SK-N-SH (cell line): ENCODE data around the gene TNFRSF19. TPM values are rescaled to one million over a fixed set of nuclear protein-coding genes. Genes with fewer than 3 reads are reported as not detected.

Experiments used
- CTCF ChIA-PET: fragments of 300-600, 350-600 bp; formaldehyde crosslinking; extraction: SDS; loops from one replicate; lab custom pipeline; 2021; lab: Yijun Ruan, JAX
- POLR2A ChIA-PET: fragments of 350-600 bp; sonication (Branson Sonifier 250); formaldehyde crosslinking; extraction: SDS; loops from one replicate; lab custom pipeline; 2020; ENCODE audit warnings: antibody characterized with exemption, inconsistent platforms; lab: Yijun Ruan, JAX
- DNase-seq: peaks from one replicate; pipeline ENCODE4 v3.0.0; 2012
- H2AFZ ChIP-seq: fragments of 200-600 bp; sonication (generic); 2 replicates; pipeline ENCODE4 v1.8.1; 2016; ENCODE audit warnings: antibody characterized with exemption, mild to moderate bottlenecking, low read depth
- H3F3A ChIP-seq: fragments of 200-600 bp; sonication (generic); replicated peaks from 2 replicates; pipeline ENCODE3; 2016; ENCODE audit warnings: antibody characterized with exemption, mild to moderate bottlenecking; ENCODE audit not compliant: insufficient read depth
- H3K27ac ChIP-seq, 2 experiments: fragments of 200-500 bp in 1 of 2; fragments of 200-600 bp in 1 of 2; sonication (Bioruptor generic) in 1 of 2; sonication (generic), shearing (Covaris generic) in 1 of 2; 2 replicates each; pipeline versions ENCODE4 v1.5.1 to v1.6.1; 2014 to 2016; ENCODE audit warnings: low read depth in 2 of 2, inconsistent platforms in 1 of 2, low read length in 1 of 2, mild to moderate bottlenecking in 1 of 2, mixed read lengths in 1 of 2
- H3K27me3 ChIP-seq: fragments of 200-600 bp; sonication (generic), shearing (Covaris generic); 2 replicates; pipeline ENCODE4 v1.6.1; 2016; ENCODE audit warnings: mixed run types; ENCODE audit not compliant: insufficient read depth
- H3K36me3 ChIP-seq, 2 experiments: fragments of 200-500 bp in 1 of 2; fragments of 200-600 bp in 1 of 2; sonication (Bioruptor generic) in 1 of 2; sonication (generic) in 1 of 2; replicated peaks in 1 of 2; 2 replicates each; pipeline versions ENCODE3 to v1.5.1; 2014 to 2016; ENCODE audit warnings: low read length in 1 of 2, mild to moderate bottlenecking in 1 of 2; ENCODE audit not compliant: insufficient read depth in 2 of 2, control insufficient read depth in 1 of 2
- H3K4me1 ChIP-seq, 2 experiments: fragments of 200-500 bp in 1 of 2; fragments of 200-600 bp in 1 of 2; sonication (Bioruptor generic) in 1 of 2; sonication (generic), shearing (Covaris generic) in 1 of 2; 2 replicates each; pipeline versions ENCODE4 v1.5.1 to v1.6.1; 2014 to 2016; ENCODE audit warnings: low read depth in 1 of 2, low read length in 1 of 2, mixed run types in 1 of 2; ENCODE audit not compliant: insufficient read depth in 2 of 2, control insufficient read depth in 1 of 2
- H3K4me2 ChIP-seq: fragments of 200-600 bp; sonication (generic), shearing (Covaris generic); 2 replicates; pipeline ENCODE4 v1.6.1; 2017; ENCODE audit warnings: mixed run types
- H3K4me3 ChIP-seq, 2 experiments: fragments of 200-500 bp in 1 of 2; fragments of 200-600 bp in 1 of 2; sonication (Bioruptor generic) in 1 of 2; sonication (generic), shearing (Covaris generic) in 1 of 2; 2 replicates each; pipeline versions ENCODE4 v1.5.1 to v1.8.1; 2014 to 2016; ENCODE audit warnings: low read depth in 2 of 2, inconsistent platforms in 1 of 2, low read length in 1 of 2, mild to moderate bottlenecking in 1 of 2, mixed read lengths in 1 of 2, moderate library complexity in 1 of 2
- H3K79me2 ChIP-seq: fragments of 200-600 bp; sonication (generic); 2 replicates; pipeline ENCODE4 v1.8.1; 2017; ENCODE audit warnings: mild to moderate bottlenecking; ENCODE audit not compliant: insufficient read depth
- H3K9ac ChIP-seq: fragments of 200-600 bp; sonication (generic); 2 replicates; pipeline ENCODE4 v1.6.1; 2017; ENCODE audit warnings: mixed run types
- H3K9me2 ChIP-seq: fragments of 200-600 bp; sonication (generic); 2 replicates; pipeline ENCODE4 v1.6.1; 2017; ENCODE audit warnings: mixed run types
- H3K9me3 ChIP-seq: fragments of 200-600 bp; sonication (generic); 2 replicates; pipeline ENCODE4 v1.6.1; 2017; ENCODE audit warnings: mixed run types, mild to moderate bottlenecking, moderate library complexity
- H4K20me1 ChIP-seq: fragments of 200-600 bp; sonication (generic); 2 replicates; pipeline ENCODE4 v1.6.1; 2017; ENCODE audit warnings: mild to moderate bottlenecking, mixed run types; ENCODE audit not compliant: insufficient read depth
- CTCF ChIP-seq: fragments of 200-600 bp; sonication (generic); IDR thresholded peaks from 2 replicates; pipeline ENCODE4 v1.6.1; 2017; ENCODE audit warnings: antibody characterized with exemption, mild to moderate bottlenecking, moderate library complexity
- FOSL2 ChIP-seq: IDR thresholded peaks from 2 replicates; pipeline ENCODE4 v1.4.0; 2012; ENCODE audit warnings: low read depth, mild to moderate bottlenecking, moderate library complexity, borderline replicate concordance
- MAX ChIP-seq: IDR thresholded peaks from 2 replicates; pipeline ENCODE4 v1.4.0; 2012; ENCODE audit warnings: low read depth
- NRF1 ChIP-seq: IDR thresholded peaks from 2 replicates; pipeline ENCODE4 v1.6.1; 2012; ENCODE audit warnings: low read depth, mild to moderate bottlenecking, low read length
- PBX3 ChIP-seq: IDR thresholded peaks from 2 replicates; pipeline ENCODE4; 2012
- SIN3A ChIP-seq: IDR thresholded peaks from 2 replicates; pipeline ENCODE4 v1.6.1; 2012; ENCODE audit warnings: low read depth, mild to moderate bottlenecking, low read length, moderate library complexity, borderline replicate concordance
- SMC3 ChIP-seq: IDR thresholded peaks from 2 replicates; pipeline ENCODE4 v1.6.1; 2012; ENCODE audit warnings: low read depth, low read length, improper control_type of control experiment
- WGBS: methylation state at CpG from one replicate; pipeline ENCODE4 v1.1.6; 2017; ENCODE audit warnings: low lambda C conversion rate; 5-methylcytosine and 5-hydroxymethylcytosine counted together
- polyA plus RNA-seq, 3 experiments: library from polyadenylated mRNA; depleted of rRNA; stranded (reverse); fragments of >200 nt; gene quantifications; 2 replicates each; pipeline ENCODE4 v1.2.3, GENCODE V29; 2012

Gene TNFRSF19
- polyA plus RNA-seq, 1 of the 3 experiments (the other 2 are of a cell fraction), result 4.6 TPM

GRCh38 chr13:23570921-23571315 lies 706 bp downstream of the TNFRSF19 start:
- Histone ChIP-seq H3K9ac (peak overlapping the region; percentile 67), H3K27ac (peak overlapping the region; percentile 87 to 94), H2AFZ (peak overlapping the region; percentile 67; the same call in 1 of the 2 replicates), H3K27me3 (no peaks in the 10 kb centered on the region), H3K9me3 (no peaks in the 10 kb centered on the region), H3K9me2 (no peaks in the 10 kb centered on the region), H3K36me3 (no peaks in the 10 kb centered on the region), H3F3A (peaks cover 5% of the 10 kb centered on the region), H3K4me3 (peak overlapping the region; percentile 41 to 66), H3K79me2 (peaks cover 15% of the 10 kb centered on the region; the same call in 1 of the 2 replicates), H3K4me1 (peaks cover 0 to 30% of the 10 kb centered on the region in 2 experiments; a peak in 2 of 4 replicates), H4K20me1 (no peaks in the 10 kb centered on the region), H3K4me2 (peak overlapping the region; percentile 82)
- ChIA-PET POLR2A (interaction anchor here (0.6 to 1.7 kb wide), 6 partner anchors 8 to 640 kb away, joined by 3 to 18 read pairs (median 3); no protein-coding TSS in a partner anchor), CTCF (interaction anchor here (1.0 to 2.9 kb wide), 14 partner anchors 8 to 318 kb away, joined by 3 to 25 read pairs (median 4); partner anchors contain the start of gene MIPEP)
- no peak for DNase-seq
- WGBS, result 13% methylated on average over 2 of the region's 2 CpGs
- TF ChIP-seq NRF1, result no peak
- TF ChIP-seq SIN3A, result no peak
- TF ChIP-seq MAX, result 0 out of 2 replicates have a peak, but pooled peaks have one; percentile 24
- peak; percentile 48 for TF ChIP-seq CTCF

GRCh38 chr13:23571431-23571830 lies 1.2 kb downstream of the TNFRSF19 start:
- 54% methylated on average over 2 of the region's 2 CpGs for WGBS
- H3K27ac ChIP-seq, result peak overlapping the region; percentile 87 to 94
- no peak for DNase-seq
- H3K9me2 ChIP-seq, result no peaks in the 10 kb centered on the region
- no peaks in the 10 kb centered on the region for H3K9me3 ChIP-seq
- H3K9ac ChIP-seq, result peak overlapping the region; percentile 67
- H3K27me3 ChIP-seq, result no peaks in the 10 kb centered on the region
- TF ChIP-seq SMC3 (no peak), FOSL2 (no peak), PBX3 (no peak)
- H2AFZ ChIP-seq, result peak overlapping the region; percentile 67; the same call in 1 of the 2 replicates
- H3F3A ChIP-seq, result peaks cover 5% of the 10 kb centered on the region
- no peaks in the 10 kb centered on the region for H4K20me1 ChIP-seq
- no peaks in the 10 kb centered on the region for H3K36me3 ChIP-seq
- H3K4me2 ChIP-seq, result peak overlapping the region; percentile 82
- peak overlapping the region; percentile 41 to 66; a peak in 3 of 4 replicates for H3K4me3 ChIP-seq
- H3K79me2 ChIP-seq, result peaks cover 15% of the 10 kb centered on the region; the same call in 1 of the 2 replicates
- CTCF ChIA-PET, result interaction anchor here (0.6 to 2.9 kb wide), 10 partner anchors 17 to 299 kb away, joined by 3 to 25 read pairs (median 3); no protein-coding TSS in a partner anchor
- POLR2A ChIA-PET, result interaction anchor here (0.7 kb wide), 1 partner anchor 99 kb away, joined by 3 read pairs; no protein-coding TSS in a partner anchor
- H3K4me1 ChIP-seq, result peaks cover 0 to 30% of the 10 kb centered on the region in 2 experiments; a peak in 2 of 4 replicates
